ENCODE data around the gene PRLHR.

- TF ChIP-seq GATA2 (IDR thresholded peaks at IDR 0.05; ENCODE audit: low read depth, low read length) (no peak), GATA3 (IDR thresholded peaks at IDR 0.05; ENCODE audit: low read depth, low read length) (no peak)
Observed at GRCh38 chr10:118547282-118547681, 48.2 kb downstream of the PRLHR start.
